Panc1 (cell line): ENCODE measurements around the gene SPG21. TPM values are rescaled to one million over a fixed set of nuclear protein-coding genes. Genes with fewer than 3 reads are reported as not detected.

ENCODE experiments used
- ATAC-seq: fragments of 200-7000 bp; cut with Tn5 transposase; 2 replicates; pipeline ENCODE4 v1.9.1; 2020; ENCODE audit warnings: mild to moderate bottlenecking, moderate library complexity
- BruUV-seq: library from RNA; stranded (reverse); fragments of 400-500 nt; replicated peaks from 2 replicates; lab custom pipeline; 2021; lab: Mats Ljungman, UMichigan
- CTCF ChIA-PET: fragments of 300-600 bp; sonication (Branson Sonifier 250); formaldehyde crosslinking; loops from one replicate; lab custom pipeline; 2022; ENCODE audit warnings: antibody characterized with exemption; lab: Charles Lee
- POLR2A ChIA-PET: fragments of 300-600 bp; sonication (Branson Sonifier 250); formaldehyde crosslinking; loops from one replicate; lab custom pipeline; 2022; ENCODE audit warnings: antibody characterized with exemption; lab: Charles Lee
- DNase-seq: peaks from one replicate; pipeline ENCODE4 v3.0.0-alpha.2; 2010; ENCODE audit warnings: low read depth, low spot score
- H3K27ac ChIP-seq: 2 replicates; pipeline ENCODE4 v1.5.1; 2011; ENCODE audit warnings: mild to moderate bottlenecking, low read length, inconsistent platforms
- H3K27me3 ChIP-seq: fragments of 200-500 bp; sonication (Bioruptor generic); 2 replicates; pipeline ENCODE4 v1.6.0; 2014; ENCODE audit warnings: low read length, inconsistent platforms; ENCODE audit not compliant: control insufficient read depth, insufficient read depth
- H3K36me3 ChIP-seq: fragments of 200-500 bp; sonication (Bioruptor generic); 2 replicates; pipeline ENCODE4 v1.5.1; 2014; ENCODE audit warnings: inconsistent platforms, mild to moderate bottlenecking, low read length, moderate library complexity; ENCODE audit not compliant: control insufficient read depth, insufficient read depth
- H3K4me1 ChIP-seq: 2 replicates; pipeline ENCODE4 v1.5.1; 2011; ENCODE audit warnings: inconsistent platforms, mild to moderate bottlenecking, low read length, moderate library complexity; ENCODE audit not compliant: control insufficient read depth, insufficient read depth
- H3K4me3 ChIP-seq, 2 experiments: 2 replicates each; pipeline ENCODE4 v1.5.1; 2011 to 2012; ENCODE audit warnings: low read depth in 2 of 2, low read length in 2 of 2, mild to moderate bottlenecking in 2 of 2, inconsistent platforms in 1 of 2, moderate library complexity in 1 of 2
- H3K9me3 ChIP-seq: fragments of 200-500 bp; sonication (Bioruptor generic); 2 replicates; pipeline ENCODE4 v1.5.1; 2014; ENCODE audit warnings: low read depth, mild to moderate bottlenecking, inconsistent platforms, low read length, moderate library complexity; ENCODE audit not compliant: control insufficient read depth, insufficient read depth
- POLR2AphosphoS5 ChIP-seq: IDR thresholded peaks from 2 replicates; pipeline ENCODE4 v1.6.1; 2012; ENCODE audit warnings: mild to moderate bottlenecking, low read depth, low read length, moderate library complexity
- SIN3A ChIP-seq: IDR thresholded peaks from 2 replicates; pipeline ENCODE4 v1.6.1; 2012; ENCODE audit warnings: low read depth, mild to moderate bottlenecking, low read length, moderate library complexity, borderline replicate concordance; ENCODE audit not compliant: insufficient read depth
- TCF7L2 ChIP-seq: IDR thresholded peaks from 2 replicates; pipeline ENCODE4 v1.6.1; 2011; ENCODE audit warnings: mild to moderate bottlenecking, low read depth, low read length, inconsistent platforms
- in situ Hi-C: cut with HindIII; loops from 2 replicates; pipeline ENCODE4 v1.10.0; 2016; ENCODE audit warnings: low sequenced_read_pairs, low pct_unique_long_range_greater_than_20kb
- intact Hi-C: fragments of 100-400 bp; cut with micrococcal nuclease; formaldehyde crosslinking; loops from one replicate; pipeline ENCODE4 v1.10.0; 2022; ENCODE audit not compliant: unreplicated experiment
- total RNA-seq: library from RNA; stranded (reverse); gene quantifications from one replicate; pipeline ENCODE4 v1.2.1, GENCODE V29; 2021; ENCODE audit not compliant: unreplicated experiment
- TF ChIP-seq, protein P1 (sequence below), 2 experiments: IDR thresholded peaks; 2 replicates each; pipeline ENCODE4 v1.6.1; 2011 to 2012; ENCODE audit warnings: low read depth in 2 of 2, control low read depth in 1 of 2, low read length in 1 of 2, mild to moderate bottlenecking in 1 of 2, moderate library complexity in 1 of 2; ENCODE audit not compliant: insufficient read depth in 1 of 2
- TF ChIP-seq, protein P2 (sequence below): fragments of 450-650 bp; IDR thresholded peaks from 2 replicates; pipeline ENCODE4 v1.5.1; 2017; ENCODE audit warnings: mild to moderate bottlenecking

SPG21 gene
- total RNA-seq, 1 experiment from 2014 or later: 124 TPM

DNA sequence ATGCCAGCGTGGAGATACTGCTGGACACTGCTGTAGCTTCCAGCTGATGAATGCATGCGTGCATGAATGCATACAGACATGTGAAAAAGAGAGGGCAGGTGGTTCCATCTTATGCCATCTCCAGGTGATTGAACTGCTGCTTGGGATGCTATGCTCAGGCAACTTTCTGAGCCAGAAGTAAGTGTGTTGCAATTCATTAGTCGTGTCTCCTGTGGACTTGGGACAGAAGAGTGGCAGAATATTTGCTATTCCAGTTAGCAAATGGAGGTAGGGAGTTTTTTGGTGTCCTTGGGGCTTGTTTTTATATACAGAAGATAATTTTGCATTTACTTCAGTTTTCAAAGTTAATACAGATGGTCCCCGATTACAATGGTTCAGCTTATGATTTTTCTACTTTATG, 44.8 kb downstream of the SPG21 start:
- in situ Hi-C loops (no loop called here), intact Hi-C loops (no loop called here)
- Histone ChIP-seq H3K9me3 (no peaks in the 10 kb centered on the region), H3K4me1 (no peaks in the 10 kb centered on the region), H3K27me3 (no peaks in the 10 kb centered on the region), H3K36me3 (no peaks in the 10 kb centered on the region), H3K4me3 (no peak overlapping the region), H3K27ac (no peak overlapping the region)
- ChIA-PET CTCF (no interaction called here), POLR2A (no interaction called here)
- DNase-seq: no peak
- no peak for TF ChIP-seq POLR2AphosphoS5
- TF ChIP-seq, protein P1, sequence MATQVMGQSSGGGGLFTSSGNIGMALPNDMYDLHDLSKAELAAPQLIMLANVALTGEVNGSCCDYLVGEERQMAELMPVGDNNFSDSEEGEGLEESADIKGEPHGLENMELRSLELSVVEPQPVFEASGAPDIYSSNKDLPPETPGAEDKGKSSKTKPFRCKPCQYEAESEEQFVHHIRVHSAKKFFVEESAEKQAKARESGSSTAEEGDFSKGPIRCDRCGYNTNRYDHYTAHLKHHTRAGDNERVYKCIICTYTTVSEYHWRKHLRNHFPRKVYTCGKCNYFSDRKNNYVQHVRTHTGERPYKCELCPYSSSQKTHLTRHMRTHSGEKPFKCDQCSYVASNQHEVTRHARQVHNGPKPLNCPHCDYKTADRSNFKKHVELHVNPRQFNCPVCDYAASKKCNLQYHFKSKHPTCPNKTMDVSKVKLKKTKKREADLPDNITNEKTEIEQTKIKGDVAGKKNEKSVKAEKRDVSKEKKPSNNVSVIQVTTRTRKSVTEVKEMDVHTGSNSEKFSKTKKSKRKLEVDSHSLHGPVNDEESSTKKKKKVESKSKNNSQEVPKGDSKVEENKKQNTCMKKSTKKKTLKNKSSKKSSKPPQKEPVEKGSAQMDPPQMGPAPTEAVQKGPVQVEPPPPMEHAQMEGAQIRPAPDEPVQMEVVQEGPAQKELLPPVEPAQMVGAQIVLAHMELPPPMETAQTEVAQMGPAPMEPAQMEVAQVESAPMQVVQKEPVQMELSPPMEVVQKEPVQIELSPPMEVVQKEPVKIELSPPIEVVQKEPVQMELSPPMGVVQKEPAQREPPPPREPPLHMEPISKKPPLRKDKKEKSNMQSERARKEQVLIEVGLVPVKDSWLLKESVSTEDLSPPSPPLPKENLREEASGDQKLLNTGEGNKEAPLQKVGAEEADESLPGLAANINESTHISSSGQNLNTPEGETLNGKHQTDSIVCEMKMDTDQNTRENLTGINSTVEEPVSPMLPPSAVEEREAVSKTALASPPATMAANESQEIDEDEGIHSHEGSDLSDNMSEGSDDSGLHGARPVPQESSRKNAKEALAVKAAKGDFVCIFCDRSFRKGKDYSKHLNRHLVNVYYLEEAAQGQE (IDR thresholded peaks at IDR 0.05; ENCODE audit: insufficient read depth in 1 of 2, low read depth in 2 of 2, low read length in 1 of 2): no peak
- TF ChIP-seq, protein P2, sequence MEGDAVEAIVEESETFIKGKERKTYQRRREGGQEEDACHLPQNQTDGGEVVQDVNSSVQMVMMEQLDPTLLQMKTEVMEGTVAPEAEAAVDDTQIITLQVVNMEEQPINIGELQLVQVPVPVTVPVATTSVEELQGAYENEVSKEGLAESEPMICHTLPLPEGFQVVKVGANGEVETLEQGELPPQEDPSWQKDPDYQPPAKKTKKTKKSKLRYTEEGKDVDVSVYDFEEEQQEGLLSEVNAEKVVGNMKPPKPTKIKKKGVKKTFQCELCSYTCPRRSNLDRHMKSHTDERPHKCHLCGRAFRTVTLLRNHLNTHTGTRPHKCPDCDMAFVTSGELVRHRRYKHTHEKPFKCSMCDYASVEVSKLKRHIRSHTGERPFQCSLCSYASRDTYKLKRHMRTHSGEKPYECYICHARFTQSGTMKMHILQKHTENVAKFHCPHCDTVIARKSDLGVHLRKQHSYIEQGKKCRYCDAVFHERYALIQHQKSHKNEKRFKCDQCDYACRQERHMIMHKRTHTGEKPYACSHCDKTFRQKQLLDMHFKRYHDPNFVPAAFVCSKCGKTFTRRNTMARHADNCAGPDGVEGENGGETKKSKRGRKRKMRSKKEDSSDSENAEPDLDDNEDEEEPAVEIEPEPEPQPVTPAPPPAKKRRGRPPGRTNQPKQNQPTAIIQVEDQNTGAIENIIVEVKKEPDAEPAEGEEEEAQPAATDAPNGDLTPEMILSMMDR: no peak
- TF ChIP-seq TCF7L2: no peak
- no peak for TF ChIP-seq SIN3A
- no peak for ATAC-seq
- BruUV-seq: no TSS peak

DNA sequence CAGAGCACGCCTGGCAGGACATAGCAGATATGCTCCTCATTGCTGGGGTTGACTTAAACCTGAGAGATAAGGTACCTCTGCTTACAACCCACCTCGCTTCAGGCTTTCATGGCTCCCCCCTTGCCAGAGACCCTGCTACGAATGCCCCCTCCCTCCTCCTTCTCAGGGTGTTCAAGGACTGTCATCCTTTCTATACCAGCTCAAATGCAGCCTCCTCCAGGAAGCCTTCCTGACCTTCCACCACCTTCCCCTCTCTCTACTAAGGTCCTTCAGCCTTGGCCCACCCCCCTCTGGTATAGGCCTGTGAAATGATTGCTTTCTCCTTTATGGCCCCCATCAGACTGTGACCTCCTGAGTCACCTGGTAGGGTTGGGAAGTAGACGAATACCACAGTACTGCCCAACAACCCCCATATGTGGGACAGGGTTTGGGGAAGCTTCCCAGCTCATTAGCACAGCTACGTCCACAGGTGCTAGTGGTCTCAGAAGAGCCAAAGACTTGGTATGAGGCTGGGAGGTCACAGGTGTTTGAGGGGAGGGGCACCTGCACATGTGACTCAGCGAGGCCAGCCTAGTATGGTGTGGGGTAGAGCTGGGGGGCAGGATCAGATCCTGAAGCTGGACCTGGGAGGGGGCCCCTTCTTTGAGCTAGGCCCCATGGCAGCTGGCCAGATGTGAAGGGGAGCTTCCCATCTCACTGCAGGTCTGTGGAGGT, 46.0 kb downstream of the SPG21 start:
- Histone ChIP-seq H3K27ac (no peak overlapping the region), H3K27me3 (no peaks in the 10 kb centered on the region), H3K9me3 (no peaks in the 10 kb centered on the region), H3K4me1 (no peaks in the 10 kb centered on the region), H3K4me3 (no peak overlapping the region), H3K36me3 (no peaks in the 10 kb centered on the region)
- TF ChIP-seq, protein P2: no peak
- TF ChIP-seq SIN3A: no peak
- TF ChIP-seq POLR2AphosphoS5: no peak
- TF ChIP-seq TCF7L2: no peak
- TF ChIP-seq, protein P1 (IDR thresholded peaks at IDR 0.05; ENCODE audit: insufficient read depth in 1 of 2, low read depth in 2 of 2, low read length in 1 of 2): no peak
- DNase-seq (no peak), ATAC-seq (no peak)
- in situ Hi-C loops (no loop called here), intact Hi-C loops (no loop called here)
- no TSS peak for BruUV-seq
- ChIA-PET POLR2A (no interaction called here), CTCF (interaction anchor here (0.5 kb wide), 1 partner anchor 32 kb away, joined by 3 read pairs; the partner anchor contains the start of gene ANKDD1A)
